Stimulated activated CD4-positive, alpha-beta T cell treated with anti-CD3 and anti-CD28 coated beads, Interleukin-2, amount 100 ng/mL, for 4 hours (primary cell): ENCODE data around the gene CHST3.
"Not testable (repeated sequence)": the region's sequence is repeated elsewhere in the genome, so short reads cannot be mapped to it uniquely, and the experiment has no call there.

Source experiments
- DNase-seq: peaks from one replicate; pipeline ENCODE4 v3.0.0-alpha.2; 2020; ENCODE audit warnings: low read depth

The CHST3 gene

GRCh38 chr10:72030762-72031543 is 66.8 kb downstream of the CHST3 start:
- no peak for DNase-seq

GRCh38 chr10:72031706-72032105 is 67.5 kb downstream of the CHST3 start:
- DNase-seq, result no peak

- DNase-seq, result not testable (repeated sequence)
Observed at GRCh38 chr10:72032409-72033162, 68.4 kb downstream of the CHST3 start.

GRCh38 chr10:72034040-72034499 is 69.9 kb downstream of the CHST3 start:
- DNase-seq, result no peak

GRCh38 chr10:72034761-72035160 is 70.6 kb downstream of the CHST3 start:
- DNase-seq, result no peak

GRCh38 chr10:72035252-72035887 is 71.2 kb downstream of the CHST3 start:
- no peak for DNase-seq

GRCh38 chr10:72037266-72037665 is 73.1 kb downstream of the CHST3 start:
- no peak for DNase-seq

GRCh38 chr10:72037811-72038210 is 73.6 kb downstream of the CHST3 start:
- no peak for DNase-seq

GRCh38 chr10:72038458-72039001 is 74.3 kb downstream of the CHST3 start:
- no peak for DNase-seq

GRCh38 chr10:72039377-72039776 is 75.2 kb downstream of the CHST3 start:
- no peak for DNase-seq

GRCh38 chr10:72041491-72041890 is 77.3 kb downstream of the CHST3 start:
- no peak for DNase-seq

- DNase-seq, result no peak
Observed at GRCh38 chr10:72043016-72043834, 79.0 kb downstream of the CHST3 start.

- no peak for DNase-seq
Observed at GRCh38 chr10:72044417-72045041, 80.3 kb downstream of the CHST3 start.

- no peak for DNase-seq
Observed at GRCh38 chr10:72045586-72045985, 81.4 kb downstream of the CHST3 start.

- DNase-seq, result peak; percentile 83
Observed at GRCh38 chr10:72048450-72049124, 84.4 kb downstream of the CHST3 start.

- no peak for DNase-seq
Observed at GRCh38 chr10:72049472-72049871, 85.3 kb downstream of the CHST3 start.

GRCh38 chr10:72049969-72050781 is 86.0 kb downstream of the CHST3 start:
- no peak for DNase-seq

GRCh38 chr10:72050873-72051272 is 86.7 kb downstream of the CHST3 start:
- no peak for DNase-seq

GRCh38 chr10:72053690-72054089 is 89.5 kb downstream of the CHST3 start:
- DNase-seq, result no peak

GRCh38 chr10:72056113-72056512 is 91.9 kb downstream of the CHST3 start:
- DNase-seq, result no peak
